ENCODE data around the gene GSTP1. TPM values are rescaled to one million over a fixed set of nuclear protein-coding genes. Genes with fewer than 3 reads are reported as not detected.
A peak's percentile ranks its signal among the peaks of the same experiment; 100 is the strongest.

Gene GSTP1
- total and polyA plus RNA-seq, 9 of the 15 experiments (the other 6 are each of a cell fraction or from before 2014, with no cell fraction given), result 592 to 2,150 (median 1,204) TPM

DNA sequence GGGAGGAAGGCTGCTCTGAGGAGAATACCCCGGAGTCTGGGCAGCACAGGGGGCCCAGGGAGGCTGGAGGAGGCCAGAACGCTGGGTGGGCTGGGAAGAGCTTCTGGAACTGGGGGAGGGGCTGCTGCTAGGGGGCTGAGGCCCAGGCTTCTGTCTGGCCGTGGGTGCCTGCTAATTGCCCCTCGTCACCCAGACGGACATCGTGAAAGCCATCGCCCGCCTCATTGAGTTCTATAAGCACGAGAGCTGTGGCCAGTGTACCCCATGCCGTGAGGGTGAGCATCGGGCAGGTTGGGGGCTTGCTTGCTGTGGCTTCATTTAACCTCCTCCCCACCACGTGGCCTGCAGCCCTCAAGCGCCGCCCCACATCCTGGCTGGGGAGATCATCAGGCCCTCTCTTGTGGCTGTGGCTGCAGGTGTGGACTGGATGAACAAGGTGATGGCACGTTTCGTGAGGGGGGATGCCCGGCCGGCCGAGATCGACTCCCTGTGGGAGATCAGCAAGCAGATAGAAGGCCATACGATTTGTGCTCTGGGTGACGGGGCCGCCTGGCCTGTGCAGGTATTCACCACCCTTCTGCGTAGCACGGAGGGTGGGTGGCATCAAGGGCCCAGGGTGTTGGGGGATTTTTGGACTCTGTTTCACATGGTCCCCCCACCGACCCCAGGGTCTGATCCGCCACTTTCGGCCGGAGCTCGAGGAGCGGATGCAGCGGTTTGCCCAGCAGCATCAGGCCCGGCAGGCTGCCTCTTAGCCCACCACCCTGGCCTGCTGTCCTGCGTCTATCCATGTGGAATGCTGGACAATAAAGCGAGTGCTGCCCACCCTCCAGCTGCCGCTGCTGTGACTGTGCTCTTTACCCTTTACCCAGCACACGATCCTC lies 28.3 kb downstream of the GSTP1 start:
- Histone ChIP-seq H3K27me3 (ENCODE audit: control insufficient read depth in 2 of 2, insufficient read depth in 2 of 2, low read length in 2 of 2) (no peaks in the 10 kb centered on the region), H3K9me3 (replicated peaks; ENCODE audit: control insufficient read depth, insufficient read depth, low read depth, low read length) (no peaks in the 10 kb centered on the region), H4K20me1 (replicated peaks; ENCODE audit: control insufficient read depth, insufficient read depth, low read length) (no peaks in the 10 kb centered on the region; the same call in 1 of the 2 replicates), H3K4me2 (ENCODE audit: insufficient read depth, low read length) (no peak overlapping the region), H2AFZ (ENCODE audit: low read depth, low read length) (no peak overlapping the region), H3K27ac (ENCODE audit: extremely low read depth, low read depth, low read length) (no peak overlapping the region), H3K4me3 (no peak overlapping the region), H3K36me3 (ENCODE audit: control insufficient read depth, insufficient read depth, low read length) (peaks cover 62% of the 10 kb centered on the region), H3K9me1 (ENCODE audit: control insufficient read depth, insufficient read depth, low read length) (no peaks in the 10 kb centered on the region), H3K79me2 (ENCODE audit: control insufficient read depth, insufficient read depth, low read length) (peaks cover 27% of the 10 kb centered on the region), H3K4me1 (replicated peaks in 1 of 2; ENCODE audit: control insufficient read depth in 2 of 2, insufficient read depth in 2 of 2, low read length in 2 of 2) (peaks cover 12 to 84% of the 10 kb centered on the region in 2 experiments; a peak in 4 of 5 replicates), H3K9ac (ENCODE audit: insufficient read depth in 1 of 2, low read depth in 2 of 2, low read length in 2 of 2) (peak overlapping the region in 1 of 2 experiments; percentile 33; a peak in 1 of 4 replicates)
- ATAC-seq (no peak), DNase-seq (ENCODE audit: extremely low read depth in 1 of 4, low spot score in 3 of 4) (no peak), FAIRE-seq (no peak)
- TF ChIP-seq, protein P1, sequence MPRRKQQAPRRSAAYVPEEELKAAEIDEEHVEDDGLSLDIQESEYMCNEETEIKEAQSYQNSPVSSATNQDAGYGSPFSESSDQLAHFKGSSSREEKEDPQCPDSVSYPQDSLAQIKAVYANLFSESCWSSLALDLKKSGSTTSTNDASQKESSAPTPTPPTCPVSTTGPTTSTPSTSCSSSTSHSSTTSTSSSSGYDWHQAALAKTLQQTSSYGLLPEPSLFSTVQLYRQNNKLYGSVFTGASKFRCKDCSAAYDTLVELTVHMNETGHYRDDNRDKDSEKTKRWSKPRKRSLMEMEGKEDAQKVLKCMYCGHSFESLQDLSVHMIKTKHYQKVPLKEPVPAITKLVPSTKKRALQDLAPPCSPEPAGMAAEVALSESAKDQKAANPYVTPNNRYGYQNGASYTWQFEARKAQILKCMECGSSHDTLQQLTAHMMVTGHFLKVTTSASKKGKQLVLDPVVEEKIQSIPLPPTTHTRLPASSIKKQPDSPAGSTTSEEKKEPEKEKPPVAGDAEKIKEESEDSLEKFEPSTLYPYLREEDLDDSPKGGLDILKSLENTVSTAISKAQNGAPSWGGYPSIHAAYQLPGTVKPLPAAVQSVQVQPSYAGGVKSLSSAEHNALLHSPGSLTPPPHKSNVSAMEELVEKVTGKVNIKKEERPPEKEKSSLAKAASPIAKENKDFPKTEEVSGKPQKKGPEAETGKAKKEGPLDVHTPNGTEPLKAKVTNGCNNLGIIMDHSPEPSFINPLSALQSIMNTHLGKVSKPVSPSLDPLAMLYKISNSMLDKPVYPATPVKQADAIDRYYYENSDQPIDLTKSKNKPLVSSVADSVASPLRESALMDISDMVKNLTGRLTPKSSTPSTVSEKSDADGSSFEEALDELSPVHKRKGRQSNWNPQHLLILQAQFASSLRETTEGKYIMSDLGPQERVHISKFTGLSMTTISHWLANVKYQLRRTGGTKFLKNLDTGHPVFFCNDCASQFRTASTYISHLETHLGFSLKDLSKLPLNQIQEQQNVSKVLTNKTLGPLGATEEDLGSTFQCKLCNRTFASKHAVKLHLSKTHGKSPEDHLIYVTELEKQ (CRISPR knock-in tag; IDR thresholded peaks at IDR 0.05), result no peak
- TF ChIP-seq POLR2G (IDR thresholded peaks at IDR 0.05; ENCODE audit: low read depth, low read length) (peak; percentile 71), PYGO2 (tag; IDR thresholded peaks at IDR 0.05) (no peak), MCM5 (IDR thresholded peaks at IDR 0.05; ENCODE audit: low read depth) (no peak), RBFOX2 (IDR thresholded peaks at IDR 0.05; ENCODE audit: low read depth, low read length) (peak; percentile 68), SMARCB1 (IDR thresholded peaks at IDR 0.05; ENCODE audit: insufficient read length, low read depth) (no peak), ZKSCAN1 (IDR thresholded peaks at IDR 0.05; ENCODE audit: low read depth, low read length) (no peak), RBM22 (IDR thresholded peaks at IDR 0.05; ENCODE audit: low read depth, low read length, poor library complexity, severe bottlenecking) (peak; percentile 28), GABPA (tag; conservative IDR thresholded peaks at IDR 0.05; ENCODE audit: low read depth) (no peak)
- TF ChIP-seq, protein P2, sequence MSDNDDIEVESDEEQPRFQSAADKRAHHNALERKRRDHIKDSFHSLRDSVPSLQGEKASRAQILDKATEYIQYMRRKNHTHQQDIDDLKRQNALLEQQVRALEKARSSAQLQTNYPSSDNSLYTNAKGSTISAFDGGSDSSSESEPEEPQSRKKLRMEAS (CRISPR knock-in tag; IDR thresholded peaks at IDR 0.05), result 0 out of 2 replicates have a peak, but pooled peaks have one; percentile 17
- ChIA-PET CTCF (ENCODE audit: low intra/inter-chr PET ratio) (interaction anchor here (0.7 kb wide), 1 partner anchor 40 kb away, joined by 7 read pairs; no protein-coding TSS in a partner anchor), POLR2A (interaction anchor here (0.6 to 3.4 kb wide), 4 partner anchors 16 to 108 kb away, joined by 3 to 36 read pairs (median 3); partner anchors contain the start of gene NUDT8)
- in situ Hi-C loops (cut with MboI), result no loop called here
- WGBS (ENCODE audit: insufficient coverage, low coverage, missing lambda C conversion rate), result 96% methylated on average over 35 of the region's 37 CpGs
- intact Hi-C loops (cut with micrococcal nuclease), result no loop called here
- BruUV-seq (replicated peaks), result no TSS peak
